Chondrocyte (in vitro differentiated cells): ENCODE results near the gene HOXC12. TPM values are rescaled to one million over a fixed set of nuclear protein-coding genes. Genes with fewer than 3 reads are reported as not detected.

Source experiments
- DNase-seq: peaks from one replicate; pipeline ENCODE4 v3.0.0; 2021; ENCODE audit warnings: mixed read lengths, low spot score
- H3K27ac Mint-ChIP-seq: one replicate; pipeline ENCODE4 v1.8.0; 2021; ENCODE audit warnings: mild to moderate bottlenecking, moderate library complexity, mixed read lengths; ENCODE audit not compliant: unreplicated experiment
- H3K27me3 Mint-ChIP-seq: 2 replicates; pipeline ENCODE4 v1.8.0; 2021; ENCODE audit warnings: low read depth, mixed read lengths
- H3K36me3 Mint-ChIP-seq: 2 replicates; pipeline ENCODE4 v1.8.0; 2021; ENCODE audit warnings: low read depth, mixed read lengths
- H3K4me1 Mint-ChIP-seq: 2 replicates; pipeline ENCODE4 v1.8.0; 2021; ENCODE audit warnings: low read depth, mild to moderate bottlenecking, mixed read lengths
- H3K4me3 Mint-ChIP-seq: one replicate; pipeline ENCODE4 v1.8.0; 2021; ENCODE audit warnings: mild to moderate bottlenecking, moderate library complexity, mixed read lengths; ENCODE audit not compliant: unreplicated experiment
- H3K9me3 Mint-ChIP-seq: 2 replicates; pipeline ENCODE4 v1.8.0; 2021; ENCODE audit warnings: low read depth, mixed read lengths
- total RNA-seq: library from RNA; stranded (reverse); gene quantifications from 3 replicates; pipeline ENCODE4 v1.2.1, GENCODE V29; 2021
- TF ChIP-seq, protein P1 (sequence below): fragments of 200-600 bp; sonication (generic); IDR thresholded peaks from 2 replicates; pipeline ENCODE4 v1.5.0; 2021; ENCODE audit warnings: antibody characterized with exemption, mild to moderate bottlenecking, moderate library complexity

Gene HOXC12
- total RNA-seq, 1 donor from 2014 or later = not detected

DNA sequence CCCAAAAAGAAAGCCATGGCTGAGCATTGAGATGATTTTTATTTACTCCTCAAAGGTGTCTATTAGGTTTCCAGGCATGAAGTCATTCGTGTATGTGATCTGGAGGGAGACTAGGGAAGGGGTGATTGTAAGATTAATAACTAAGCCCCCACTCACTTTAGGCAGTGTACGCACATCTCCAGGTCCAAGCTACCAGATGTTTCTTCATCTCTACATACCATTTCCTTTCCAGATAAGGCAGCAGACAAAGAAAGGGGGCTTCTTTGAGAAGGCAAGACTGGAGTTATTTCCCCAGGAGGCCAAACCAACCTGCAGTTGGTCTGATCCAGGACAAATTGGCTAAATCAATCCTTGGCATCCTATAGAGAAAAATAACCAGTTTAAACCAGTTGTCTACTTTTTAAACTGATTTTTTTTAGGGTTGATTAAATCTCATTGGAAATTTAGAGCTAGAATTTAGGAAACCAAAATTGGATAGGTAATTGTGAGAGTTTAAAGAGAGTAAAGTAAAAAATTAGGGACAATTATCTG is 12.2 kb upstream of the HOXC12 start:
- Mint-ChIP-seq H3K27me3 (peaks cover 83% of the 10 kb centered on the region), H3K9me3 (no peaks in the 10 kb centered on the region), H3K4me3 (no peak overlapping the region), H3K36me3 (no peaks in the 10 kb centered on the region), H3K4me1 (no peaks in the 10 kb centered on the region), H3K27ac (no peak overlapping the region)
- TF ChIP-seq, protein P1, sequence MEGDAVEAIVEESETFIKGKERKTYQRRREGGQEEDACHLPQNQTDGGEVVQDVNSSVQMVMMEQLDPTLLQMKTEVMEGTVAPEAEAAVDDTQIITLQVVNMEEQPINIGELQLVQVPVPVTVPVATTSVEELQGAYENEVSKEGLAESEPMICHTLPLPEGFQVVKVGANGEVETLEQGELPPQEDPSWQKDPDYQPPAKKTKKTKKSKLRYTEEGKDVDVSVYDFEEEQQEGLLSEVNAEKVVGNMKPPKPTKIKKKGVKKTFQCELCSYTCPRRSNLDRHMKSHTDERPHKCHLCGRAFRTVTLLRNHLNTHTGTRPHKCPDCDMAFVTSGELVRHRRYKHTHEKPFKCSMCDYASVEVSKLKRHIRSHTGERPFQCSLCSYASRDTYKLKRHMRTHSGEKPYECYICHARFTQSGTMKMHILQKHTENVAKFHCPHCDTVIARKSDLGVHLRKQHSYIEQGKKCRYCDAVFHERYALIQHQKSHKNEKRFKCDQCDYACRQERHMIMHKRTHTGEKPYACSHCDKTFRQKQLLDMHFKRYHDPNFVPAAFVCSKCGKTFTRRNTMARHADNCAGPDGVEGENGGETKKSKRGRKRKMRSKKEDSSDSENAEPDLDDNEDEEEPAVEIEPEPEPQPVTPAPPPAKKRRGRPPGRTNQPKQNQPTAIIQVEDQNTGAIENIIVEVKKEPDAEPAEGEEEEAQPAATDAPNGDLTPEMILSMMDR = no peak
- DNase-seq = no peak

DNA sequence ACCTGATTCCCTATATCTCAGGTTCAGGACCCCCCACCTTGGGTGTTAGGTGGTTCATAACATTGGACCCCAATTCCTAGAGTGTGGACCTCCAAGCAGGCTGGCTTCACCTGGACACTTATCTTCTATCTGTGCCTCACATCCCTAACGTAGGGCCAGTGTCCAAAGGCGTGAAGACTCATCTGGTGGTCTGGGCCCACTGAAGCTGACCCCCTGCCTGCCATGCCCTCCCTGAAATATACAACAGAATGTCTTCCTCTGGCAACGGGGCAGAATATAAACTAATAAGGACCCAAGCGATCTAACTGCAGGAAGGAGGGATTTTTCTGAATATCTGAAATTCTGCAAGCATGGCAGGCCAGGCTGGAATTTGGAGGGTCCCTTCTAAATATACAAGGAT is 10.5 kb upstream of the HOXC12 start:
- no peaks in the 10 kb centered on the region for H3K4me1 Mint-ChIP-seq
- no peaks in the 10 kb centered on the region for H3K9me3 Mint-ChIP-seq
- peaks cover 88% of the 10 kb centered on the region for H3K27me3 Mint-ChIP-seq
- no peaks in the 10 kb centered on the region for H3K36me3 Mint-ChIP-seq
- DNase-seq = no peak
- H3K27ac Mint-ChIP-seq = no peak overlapping the region
- TF ChIP-seq, protein P1 = no peak
- no peak overlapping the region for H3K4me3 Mint-ChIP-seq

DNA sequence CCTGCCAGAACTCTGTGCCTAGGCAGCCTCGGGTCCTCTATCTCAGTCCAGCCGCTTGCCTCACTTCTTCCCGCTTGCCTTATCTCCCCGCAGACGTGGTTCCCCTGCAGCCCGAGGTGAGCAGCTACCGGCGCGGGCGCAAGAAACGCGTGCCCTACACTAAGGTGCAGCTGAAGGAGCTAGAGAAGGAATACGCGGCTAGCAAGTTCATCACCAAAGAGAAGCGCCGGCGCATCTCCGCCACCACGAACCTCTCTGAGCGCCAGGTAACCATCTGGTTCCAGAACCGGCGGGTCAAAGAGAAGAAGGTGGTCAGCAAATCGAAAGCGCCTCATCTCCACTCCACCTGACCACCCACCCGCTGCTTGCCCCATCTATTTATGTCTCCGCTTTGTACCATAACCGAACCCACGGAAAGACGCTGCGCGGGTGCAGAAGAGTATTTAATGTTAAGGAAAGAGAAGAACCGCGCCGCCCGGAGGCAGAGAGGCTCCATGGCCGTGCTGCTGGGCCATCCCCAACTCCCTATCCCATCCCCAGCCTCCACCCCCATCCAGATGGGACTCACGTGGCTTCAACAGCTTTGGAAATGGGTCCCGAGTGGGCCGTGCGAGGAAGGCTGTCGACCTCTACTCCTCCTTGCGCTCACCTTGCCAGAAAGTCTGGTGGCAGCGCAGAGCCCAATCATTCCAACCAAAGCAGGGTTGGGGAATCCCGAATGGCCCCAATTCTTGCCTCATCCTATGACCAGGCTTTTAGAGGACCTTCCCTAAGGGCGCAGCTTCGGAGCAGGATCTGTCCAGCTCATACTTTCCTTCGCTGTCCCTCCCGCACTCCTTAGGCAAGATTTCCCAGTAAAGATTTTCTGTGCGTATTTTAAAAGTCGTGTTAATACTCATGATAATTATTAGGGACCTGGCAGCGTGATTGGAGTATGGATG is 9.5 kb upstream of the HOXC12 start:
- TF ChIP-seq, protein P1 = no peak
- H3K27ac Mint-ChIP-seq = no peak overlapping the region
- no peaks in the 10 kb centered on the region for H3K4me1 Mint-ChIP-seq
- no peak overlapping the region for H3K4me3 Mint-ChIP-seq
- H3K27me3 Mint-ChIP-seq = peaks cover 89% of the 10 kb centered on the region
- no peaks in the 10 kb centered on the region for H3K9me3 Mint-ChIP-seq
- no peaks in the 10 kb centered on the region for H3K36me3 Mint-ChIP-seq
- no peak for DNase-seq

DNA sequence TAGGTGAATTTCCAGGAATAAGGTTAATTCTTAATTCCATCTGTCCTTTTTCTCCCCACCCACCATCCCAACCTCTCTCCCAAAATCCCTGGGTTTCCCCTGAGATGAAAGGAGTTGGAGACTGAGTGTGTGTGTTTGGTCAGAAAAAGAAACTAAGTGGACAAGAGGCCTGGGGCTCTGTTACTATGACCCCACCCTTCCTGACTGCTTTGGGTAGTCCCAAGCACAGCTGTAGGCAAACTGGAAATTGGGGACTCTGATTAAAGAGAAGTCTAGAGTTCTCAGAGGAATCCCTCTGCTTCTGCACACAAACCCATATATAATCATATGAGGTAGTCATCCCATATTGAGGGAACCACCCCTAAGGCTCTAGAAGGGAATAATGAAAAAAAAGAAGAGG is 7.0 kb upstream of the HOXC12 start:
- Mint-ChIP-seq H3K9me3 (no peaks in the 10 kb centered on the region), H3K27ac (no peak overlapping the region), H3K4me1 (peaks cover under 1% of the 10 kb centered on the region), H3K36me3 (no peaks in the 10 kb centered on the region), H3K4me3 (no peak overlapping the region), H3K27me3 (peaks cover 90% of the 10 kb centered on the region)
- no peak for DNase-seq
- TF ChIP-seq, protein P1 = no peak

DNA sequence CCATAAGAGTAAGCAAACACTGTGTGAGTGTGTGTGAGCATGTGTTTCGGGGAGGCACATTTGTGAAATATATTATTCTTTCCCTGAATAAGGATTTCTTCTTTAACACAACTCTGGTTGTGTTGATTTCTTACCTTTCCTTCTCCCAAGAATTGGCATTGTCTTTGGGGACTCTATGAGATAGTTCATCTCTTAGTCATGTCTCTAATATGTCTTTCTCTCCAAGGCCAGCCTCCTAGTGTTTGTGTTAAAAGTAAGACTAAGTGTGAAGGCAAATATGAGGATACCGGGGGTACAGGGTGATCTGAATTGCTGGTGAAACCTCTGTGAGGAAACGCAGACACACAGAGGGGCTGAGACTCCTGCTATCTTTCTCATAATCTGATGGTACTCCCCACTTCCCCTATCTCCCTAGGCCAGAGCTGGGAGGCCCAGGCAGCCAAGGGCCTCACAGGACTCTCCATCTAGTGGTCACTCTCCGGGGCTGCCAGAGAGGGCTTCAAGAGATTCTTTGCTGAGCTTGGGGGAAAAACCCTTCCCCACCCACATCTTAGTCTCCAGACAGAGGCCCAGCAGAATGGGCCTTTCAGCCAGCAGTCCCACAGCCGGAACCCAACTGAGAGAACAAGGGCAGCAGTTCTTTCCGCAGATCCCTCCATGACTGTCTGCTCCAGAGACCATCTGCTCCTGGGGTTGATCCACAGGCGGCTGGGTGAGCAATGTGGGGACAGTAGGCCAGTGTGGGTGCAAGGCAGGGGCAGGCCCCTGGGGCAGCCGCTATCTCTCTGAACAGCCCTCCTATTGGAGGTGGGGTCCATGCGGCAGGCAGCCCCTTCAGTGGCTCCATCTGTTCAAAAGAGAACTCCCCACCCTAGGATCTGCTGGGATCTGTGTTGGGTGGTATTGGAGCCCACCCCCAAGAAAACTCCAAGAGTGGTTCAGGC is 5.8 kb upstream of the HOXC12 start:
- H3K4me1 Mint-ChIP-seq = peaks cover 8% of the 10 kb centered on the region
- no peak overlapping the region for H3K4me3 Mint-ChIP-seq
- DNase-seq = no peak
- TF ChIP-seq, protein P1 = no peak
- no peak overlapping the region for H3K27ac Mint-ChIP-seq
- no peaks in the 10 kb centered on the region for H3K36me3 Mint-ChIP-seq
- peaks cover 92% of the 10 kb centered on the region for H3K27me3 Mint-ChIP-seq
- H3K9me3 Mint-ChIP-seq = no peaks in the 10 kb centered on the region
